ENCODE measurements around the gene MYMX.

GRCh38 chr6:44224965-44225305, 8.2 kb downstream of the MYMX start:
- TF ChIP-seq HOXA7 (CRISPR knock-in tag; IDR thresholded peaks at IDR 0.05) (no peak), PBX3 (IDR thresholded peaks at IDR 0.05) (no peak), ESRRA (IDR thresholded peaks at IDR 0.05; ENCODE audit: borderline replicate concordance, low read length) (no peak), POLR2A (IDR thresholded peaks at IDR 0.05; ENCODE audit: low read length) (no peak)

Data from A549 (cell line).